ENCODE measurements around the gene ULK4. TPM values are rescaled to one million over a fixed set of nuclear protein-coding genes. Genes with fewer than 3 reads are reported as not detected.

Gene ULK4
- total and polyA plus RNA-seq, 2 of the 4 experiments (the other 2 are of a cell fraction) = 2.7 to 5.0 TPM

DNA sequence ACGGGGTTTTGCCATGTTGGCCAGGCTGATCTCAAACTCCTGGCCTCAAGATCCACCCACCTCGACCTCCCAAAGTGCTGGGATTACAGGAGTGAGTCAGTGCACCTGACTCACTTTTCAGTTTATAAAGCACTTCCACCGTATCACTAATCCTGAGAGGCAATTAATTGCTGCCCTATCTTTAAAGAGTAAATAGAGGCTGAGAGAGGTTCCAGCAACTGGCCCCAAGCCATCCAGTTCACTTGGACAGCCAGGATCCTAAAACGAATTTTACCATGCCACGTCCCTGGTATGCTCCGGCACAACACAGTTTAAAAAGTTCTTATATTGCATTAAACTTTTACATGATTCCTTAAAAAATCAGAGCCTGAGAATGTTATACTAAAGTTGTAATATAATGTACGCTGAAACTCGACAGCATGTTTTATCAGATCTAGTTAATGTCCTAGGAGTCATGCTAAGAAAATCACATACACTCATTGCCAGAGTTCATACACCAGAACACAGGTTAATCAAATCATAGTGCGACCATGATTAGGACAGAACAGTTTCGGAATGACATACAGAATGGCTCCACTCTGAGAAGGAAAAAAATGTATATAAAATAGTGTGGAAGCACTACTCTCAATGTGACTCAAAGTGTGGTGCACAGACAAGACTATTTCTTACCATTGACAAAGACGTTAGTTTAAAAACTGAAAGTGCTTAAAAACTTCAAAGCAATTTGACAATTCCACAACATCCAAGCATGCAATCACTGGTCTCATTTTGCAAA is 125.4 kb downstream of the ULK4 start:
- Histone ChIP-seq H3K9me1 (ENCODE audit: insufficient read depth, low read length) (no peaks in the 10 kb centered on the region), H2BK5ac (ENCODE audit: low read depth, low read length, poor library complexity, severe bottlenecking) (no peak overlapping the region), H2AK5ac (ENCODE audit: low read depth, low read length) (no peak overlapping the region), H2AFZ (replicated peaks; ENCODE audit: low read length, poor library complexity) (no peak overlapping the region), H3K4me2 (ENCODE audit: low read depth, low read length) (no peak overlapping the region), H3K4me1 (ENCODE audit: control insufficient read depth, insufficient read depth, low read length) (0 out of 2 replicates have a peak, but pooled peaks cover 2% of the 10 kb centered on the region), H3K9ac (ENCODE audit: low read depth, low read length) (no peak overlapping the region), H4K20me1 (ENCODE audit: insufficient read depth, low read length) (no peaks in the 10 kb centered on the region), H3K27me3 (ENCODE audit: control insufficient read depth, insufficient read depth, low read length) (no peaks in the 10 kb centered on the region), H2BK120ac (ENCODE audit: low read depth, low read length) (no peak overlapping the region), H3K4me3 (ENCODE audit: insufficient read depth, low read depth, low read length) (no peak overlapping the region), H2AK9ac (replicated peaks; ENCODE audit: low read depth, low read length, poor library complexity) (no peak overlapping the region), H4K91ac (ENCODE audit: insufficient read depth, low read depth, low read length) (no peak overlapping the region), H3K36me3 (ENCODE audit: control insufficient read depth, insufficient read depth, low read length) (no peaks in the 10 kb centered on the region), H2BK15ac (ENCODE audit: low read depth, low read length) (no peak overlapping the region), H3K18ac (ENCODE audit: low read depth, low read length) (no peak overlapping the region), H3K27ac (ENCODE audit: insufficient read depth, low read length) (no peak overlapping the region), H2BK20ac (ENCODE audit: low read depth, low read length) (no peak overlapping the region), H3K14ac (replicated peaks; ENCODE audit: low read depth, low read length) (no peak overlapping the region), H3K56ac (ENCODE audit: extremely low read depth, insufficient read depth, low read length) (no peak overlapping the region), H3K23ac (ENCODE audit: low read depth, low read length) (no peak overlapping the region), H4K5ac (ENCODE audit: low read depth, low read length) (no peak overlapping the region), H3K9me3 (ENCODE audit: control insufficient read depth, insufficient read depth, low read length) (no peaks in the 10 kb centered on the region), H3K4ac (ENCODE audit: low read depth, low read length) (no peak overlapping the region), H3K79me1 (ENCODE audit: low read depth in 1 of 2, low read length in 2 of 2) (no peaks in the 10 kb centered on the region), H4K8ac (ENCODE audit: low read depth in 2 of 2, low read length in 2 of 2) (no peak overlapping the region)
- CTCF ChIA-PET = no interaction called here
- POLR2A ChIA-PET (ENCODE audit: unreplicated experiment) = no interaction called here
- DNase-seq (peak; percentile 26), ATAC-seq (ENCODE audit: low read depth) (no peak; the same call in 1 of the 2 replicates)
- in situ Hi-C loops (cut with MboI; ENCODE audit: low sequenced_read_pairs) = no loop called here
- intact Hi-C loops (cut with micrococcal nuclease) = no loop called here
- no TSS peak for BruUV-seq (replicated peaks)
- dilution Hi-C loops (cut with HindIII; ENCODE audit: low sequenced_read_pairs, unreplicated experiment) = no loop called here
- no peak for TF ChIP-seq MAZ (IDR thresholded peaks at IDR 0.05; ENCODE audit: borderline replicate concordance, low read depth, low read length)
- TF ChIP-seq, protein P1, sequence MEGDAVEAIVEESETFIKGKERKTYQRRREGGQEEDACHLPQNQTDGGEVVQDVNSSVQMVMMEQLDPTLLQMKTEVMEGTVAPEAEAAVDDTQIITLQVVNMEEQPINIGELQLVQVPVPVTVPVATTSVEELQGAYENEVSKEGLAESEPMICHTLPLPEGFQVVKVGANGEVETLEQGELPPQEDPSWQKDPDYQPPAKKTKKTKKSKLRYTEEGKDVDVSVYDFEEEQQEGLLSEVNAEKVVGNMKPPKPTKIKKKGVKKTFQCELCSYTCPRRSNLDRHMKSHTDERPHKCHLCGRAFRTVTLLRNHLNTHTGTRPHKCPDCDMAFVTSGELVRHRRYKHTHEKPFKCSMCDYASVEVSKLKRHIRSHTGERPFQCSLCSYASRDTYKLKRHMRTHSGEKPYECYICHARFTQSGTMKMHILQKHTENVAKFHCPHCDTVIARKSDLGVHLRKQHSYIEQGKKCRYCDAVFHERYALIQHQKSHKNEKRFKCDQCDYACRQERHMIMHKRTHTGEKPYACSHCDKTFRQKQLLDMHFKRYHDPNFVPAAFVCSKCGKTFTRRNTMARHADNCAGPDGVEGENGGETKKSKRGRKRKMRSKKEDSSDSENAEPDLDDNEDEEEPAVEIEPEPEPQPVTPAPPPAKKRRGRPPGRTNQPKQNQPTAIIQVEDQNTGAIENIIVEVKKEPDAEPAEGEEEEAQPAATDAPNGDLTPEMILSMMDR (conservative IDR thresholded peaks at IDR 0.05; ENCODE audit: low read depth, low read length) = no peak
- TF ChIP-seq CHD1 (IDR thresholded peaks at IDR 0.05; ENCODE audit: low read depth, low read length) = no peak
- TF ChIP-seq MXI1 (IDR thresholded peaks at IDR 0.05; ENCODE audit: borderline replicate concordance, low read depth, low read length) = no peak
- TF ChIP-seq RAD21 (IDR thresholded peaks at IDR 0.05; ENCODE audit: low read length) = no peak
- TF ChIP-seq POLR2A (IDR thresholded peaks at IDR 0.05; ENCODE audit: low read depth, low read length) = no peak
- no peak for TF ChIP-seq FOS (IDR thresholded peaks at IDR 0.05; ENCODE audit: low read depth, low read length)
- TF ChIP-seq USF2 (IDR thresholded peaks at IDR 0.05; ENCODE audit: low read depth, low read length) = no peak
- no peak for TF ChIP-seq BHLHE40 (IDR thresholded peaks at IDR 0.05; ENCODE audit: low read depth, low read length)
- TF ChIP-seq RFX5 (IDR thresholded peaks at IDR 0.05; ENCODE audit: low read depth, low read length) = no peak
- TF ChIP-seq CEBPB (IDR thresholded peaks at IDR 0.05; ENCODE audit: low read depth, low read length) = no peak
- no peak for TF ChIP-seq MAFK (IDR thresholded peaks at IDR 0.05; ENCODE audit: low read depth, low read length)
- TF ChIP-seq RCOR1 (IDR thresholded peaks at IDR 0.05; ENCODE audit: insufficient replicate concordance, low read length) = no peak
- no peak for TF ChIP-seq SMC3 (IDR thresholded peaks at IDR 0.05; ENCODE audit: low read depth, low read length)
- no CpG with 5 or more reads among the region's 11 CpGs for WGBS, 2 experiments (ENCODE audit: extremely low coverage in 2 of 2, insufficient read length in 1 of 2)
